Mononuclear cell (primary cell): ENCODE measurements around the gene PLEKHD1. TPM values are rescaled to one million over a fixed set of nuclear protein-coding genes. Genes with fewer than 3 reads are reported as not detected.

ENCODE experiments used
- H3K27me3 ChIP-seq: 2 replicates; pipeline ENCODE4 v1.6.0; 2011; ENCODE audit warnings: low read length, control low read depth; ENCODE audit not compliant: insufficient read depth
- H3K4me1 ChIP-seq: 2 replicates; pipeline ENCODE4 v1.5.1; 2011; ENCODE audit warnings: mild to moderate bottlenecking, low read length, control low read depth; ENCODE audit not compliant: insufficient read depth
- H3K4me3 ChIP-seq: 2 replicates; pipeline ENCODE4 v1.5.1; 2011; ENCODE audit warnings: mild to moderate bottlenecking, low read length, moderate library complexity
- H3K9me3 ChIP-seq: 2 replicates; pipeline ENCODE4 v1.5.1; 2011; ENCODE audit warnings: low read depth, mild to moderate bottlenecking, control low read depth, low read length
- total RNA-seq: library from RNA; depleted of rRNA; stranded (reverse); fragments of >200 nt; gene quantifications from one replicate; pipeline ENCODE4 v1.2.3, GENCODE V29; 2012

Gene PLEKHD1
- total RNA-seq, 1 donor, result 0.31 TPM

- Histone ChIP-seq H3K27me3 (peaks cover 4% of the 10 kb centered on the region), H3K4me1 (peaks cover 35% of the 10 kb centered on the region), H3K9me3 (no peaks in the 10 kb centered on the region), H3K4me3 (no peak overlapping the region)
Measured at GRCh38 chr14:69539631-69540410, 55.3 kb downstream of the PLEKHD1 start.

DNA sequence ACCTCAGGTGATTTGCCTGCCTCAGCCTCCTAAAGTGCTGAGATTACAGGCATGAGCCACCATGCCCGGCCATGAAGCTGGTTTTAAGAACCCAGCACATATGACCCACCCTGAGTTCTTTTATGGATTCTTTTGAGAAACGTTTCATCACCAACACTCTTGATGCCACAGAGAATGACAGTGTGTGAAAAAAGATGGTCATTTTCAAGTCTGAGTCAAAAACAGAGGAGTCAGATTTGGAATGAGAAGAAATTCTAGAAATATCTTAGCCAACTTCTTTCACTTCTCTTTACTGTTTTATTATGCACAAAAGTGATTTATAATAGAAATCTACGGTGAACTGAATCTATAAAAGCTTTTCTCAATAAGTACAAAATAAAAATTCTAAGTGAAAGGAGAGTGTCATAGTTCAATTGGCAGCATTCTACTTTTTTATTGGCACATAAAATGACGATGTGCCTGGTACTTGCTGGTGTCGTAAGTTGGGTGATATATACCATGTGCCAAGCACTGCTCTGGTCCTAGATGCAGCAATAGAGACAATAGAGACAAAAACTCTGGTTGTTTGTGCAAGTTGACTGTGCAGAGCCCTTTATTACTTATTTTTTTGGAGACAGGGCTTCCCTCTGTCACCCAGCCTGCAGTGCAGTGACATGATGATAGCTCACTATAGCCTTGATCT, 56.3 kb downstream of the PLEKHD1 start:
- Histone ChIP-seq H3K27me3 (peaks cover 4% of the 10 kb centered on the region), H3K4me1 (peaks cover 35% of the 10 kb centered on the region), H3K9me3 (no peaks in the 10 kb centered on the region), H3K4me3 (no peak overlapping the region)

DNA sequence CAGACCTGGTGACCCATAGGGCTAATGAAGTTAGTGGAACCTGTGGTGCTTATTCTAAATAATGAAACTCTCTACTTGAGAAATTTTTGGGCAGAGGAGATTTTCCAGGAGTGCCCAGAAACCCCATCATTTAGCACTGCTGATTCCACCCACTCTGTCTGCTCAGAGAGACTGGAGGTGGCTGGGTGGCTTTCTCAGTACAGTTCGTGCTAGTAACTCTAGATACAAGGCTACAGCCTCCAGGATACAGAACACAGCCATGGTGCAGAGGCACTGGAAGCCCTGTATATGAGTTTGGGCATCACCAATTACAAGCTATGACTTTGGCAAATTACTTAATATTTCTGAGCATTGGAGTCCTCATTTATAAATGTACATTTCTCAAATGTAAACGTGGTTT, 57.8 kb downstream of the PLEKHD1 start:
- Histone ChIP-seq H3K4me1 (peaks cover 33% of the 10 kb centered on the region), H3K27me3 (peaks cover 4% of the 10 kb centered on the region), H3K4me3 (no peak overlapping the region), H3K9me3 (no peaks in the 10 kb centered on the region)

- Histone ChIP-seq H3K9me3 (no peaks in the 10 kb centered on the region), H3K4me3 (no peak overlapping the region), H3K27me3 (peaks cover 9% of the 10 kb centered on the region), H3K4me1 (peaks cover 29% of the 10 kb centered on the region)
Measured at GRCh38 chr14:69543341-69544115, 59.0 kb downstream of the PLEKHD1 start.

- peaks cover 17% of the 10 kb centered on the region for H3K4me1 ChIP-seq
- no peak overlapping the region for H3K4me3 ChIP-seq
- H3K27me3 ChIP-seq, result peaks cover 14% of the 10 kb centered on the region
- no peaks in the 10 kb centered on the region for H3K9me3 ChIP-seq
Measured at GRCh38 chr14:69547701-69548348, 63.3 kb downstream of the PLEKHD1 start.

GRCh38 chr14:69548566-69548965, 64.0 kb downstream of the PLEKHD1 start:
- no peak overlapping the region for H3K4me3 ChIP-seq
- H3K27me3 ChIP-seq, result peaks cover 14% of the 10 kb centered on the region
- H3K4me1 ChIP-seq, result peaks cover 10% of the 10 kb centered on the region
- H3K9me3 ChIP-seq, result no peaks in the 10 kb centered on the region

DNA sequence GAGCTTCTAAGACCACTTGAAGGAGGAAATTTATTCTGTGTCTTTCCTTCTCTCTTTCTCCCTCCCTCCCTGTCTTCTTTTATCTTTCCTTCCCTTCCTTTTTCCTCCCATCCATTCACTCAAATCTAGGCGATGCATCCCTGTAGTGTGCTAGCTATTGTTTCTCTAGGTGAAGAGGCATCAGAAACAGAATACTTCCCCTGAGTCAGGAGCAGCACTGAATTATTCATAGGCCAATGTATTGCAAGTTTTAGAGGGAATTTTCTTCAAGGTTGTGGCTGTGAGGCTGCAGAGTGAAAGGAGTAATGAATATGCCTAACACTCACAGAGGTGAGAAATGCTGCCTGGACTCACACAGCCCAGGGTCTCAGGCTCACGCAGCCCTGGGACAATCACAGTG, 67.0 kb downstream of the PLEKHD1 start:
- Histone ChIP-seq H3K9me3 (no peaks in the 10 kb centered on the region), H3K4me1 (no peaks in the 10 kb centered on the region), H3K4me3 (no peak overlapping the region), H3K27me3 (peaks cover 14% of the 10 kb centered on the region)

- H3K27me3 ChIP-seq, result peaks cover 7% of the 10 kb centered on the region
- no peak overlapping the region for H3K4me3 ChIP-seq
- no peaks in the 10 kb centered on the region for H3K4me1 ChIP-seq
- H3K9me3 ChIP-seq, result no peaks in the 10 kb centered on the region
Measured at GRCh38 chr14:69553252-69553651, 68.7 kb downstream of the PLEKHD1 start.

DNA sequence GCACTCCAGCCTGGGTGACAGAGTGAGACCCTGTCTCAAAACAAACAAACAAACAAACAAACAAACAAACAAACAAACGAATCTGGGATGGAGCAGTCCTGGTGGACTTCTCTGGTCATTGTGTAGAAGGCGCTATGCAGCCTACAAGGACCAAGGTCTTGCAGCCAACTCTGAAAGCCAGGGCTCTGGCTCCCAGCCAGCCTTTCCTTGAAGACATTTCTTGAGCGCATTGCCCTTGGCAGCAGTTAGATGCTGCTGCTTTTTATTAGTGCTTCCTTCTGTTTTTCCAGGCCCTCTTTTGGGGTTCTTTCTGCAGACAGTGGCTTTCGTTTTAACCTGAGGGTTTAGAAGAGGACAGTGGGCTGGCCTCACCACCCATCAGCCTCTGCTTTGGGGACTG, 70.0 kb downstream of the PLEKHD1 start:
- H3K4me3 ChIP-seq, result no peak overlapping the region
- H3K9me3 ChIP-seq, result no peaks in the 10 kb centered on the region

DNA sequence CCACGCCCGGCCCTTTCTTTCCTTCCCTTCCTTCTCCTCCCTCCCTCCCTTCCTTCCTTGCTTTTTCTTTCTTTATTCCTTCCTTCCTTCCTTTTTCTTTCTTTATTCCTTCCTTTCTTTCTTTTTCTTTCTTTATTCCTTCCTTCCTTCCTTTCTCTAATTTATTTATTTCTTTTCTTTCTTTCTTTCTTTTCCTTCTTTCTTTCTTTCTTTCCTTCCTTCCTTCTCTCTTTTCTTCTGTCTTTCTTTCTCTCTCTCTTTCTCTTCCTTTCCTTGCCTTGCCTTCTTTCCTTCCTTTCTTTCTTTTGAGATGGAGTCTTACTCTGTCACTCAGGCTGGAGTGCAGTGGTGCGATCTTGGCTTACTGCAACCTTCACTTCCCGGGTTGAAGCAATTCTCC, 74.2 kb downstream of the PLEKHD1 start:
- no peaks in the 10 kb centered on the region for H3K4me1 ChIP-seq

More for the DNA sequence above, 70.0 kb downstream of the PLEKHD1 start:
- Histone ChIP-seq H3K27me3 (peaks cover 2% of the 10 kb centered on the region), H3K4me1 (no peaks in the 10 kb centered on the region)

DNA sequence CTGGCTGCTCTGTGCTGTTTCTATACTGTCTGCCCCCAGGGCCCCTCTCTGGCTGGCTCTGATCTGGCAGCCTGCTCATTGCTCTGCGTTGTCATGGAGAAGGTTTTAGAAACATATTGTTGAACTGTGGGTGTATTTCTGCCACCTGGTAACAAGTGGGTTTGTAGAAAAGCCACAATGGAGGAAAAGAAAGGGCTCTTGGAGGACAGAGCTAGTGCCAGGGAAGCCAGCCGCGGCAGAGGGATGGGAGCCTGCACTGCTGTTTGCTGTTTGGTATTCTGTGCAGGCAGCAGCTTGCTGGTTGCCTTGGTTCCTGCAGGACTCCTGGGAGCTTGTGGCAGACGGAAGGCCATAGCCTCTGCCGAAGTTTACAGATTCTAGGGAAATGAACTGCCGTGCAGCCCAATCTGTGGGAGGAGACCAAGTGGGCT, 75.1 kb downstream of the PLEKHD1 start:
- Histone ChIP-seq H3K4me3 (no peak overlapping the region), H3K9me3 (no peaks in the 10 kb centered on the region), H3K27me3 (peaks cover 24% of the 10 kb centered on the region), H3K4me1 (no peaks in the 10 kb centered on the region)

More for the DNA sequence above, 74.2 kb downstream of the PLEKHD1 start:
- Histone ChIP-seq H3K27me3 (peaks cover 15% of the 10 kb centered on the region), H3K4me3 (no peak overlapping the region), H3K9me3 (no peaks in the 10 kb centered on the region)

DNA sequence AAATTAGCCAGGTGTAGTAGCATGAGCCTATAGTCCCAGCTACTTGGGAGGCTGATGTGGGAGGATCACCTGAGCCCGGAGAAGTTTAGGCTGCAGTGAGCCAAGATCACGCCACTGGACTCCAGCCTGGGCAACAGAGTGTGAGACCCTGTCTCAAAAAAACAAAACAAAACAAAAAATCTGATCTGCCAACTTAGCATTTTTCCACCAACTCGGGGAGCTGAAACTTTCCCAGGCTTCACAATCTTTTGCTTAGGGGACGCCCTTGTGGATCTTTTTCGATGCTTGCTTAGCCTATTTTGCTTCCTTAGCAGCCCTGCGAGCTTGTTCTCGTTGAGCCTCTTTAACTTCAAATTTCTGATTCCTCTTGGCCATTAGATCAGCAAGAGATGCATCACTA, 76.3 kb downstream of the PLEKHD1 start:
- H3K27me3 ChIP-seq, result peaks cover 26% of the 10 kb centered on the region
- H3K4me3 ChIP-seq, result no peak overlapping the region
- no peaks in the 10 kb centered on the region for H3K9me3 ChIP-seq
- H3K4me1 ChIP-seq, result no peaks in the 10 kb centered on the region

DNA sequence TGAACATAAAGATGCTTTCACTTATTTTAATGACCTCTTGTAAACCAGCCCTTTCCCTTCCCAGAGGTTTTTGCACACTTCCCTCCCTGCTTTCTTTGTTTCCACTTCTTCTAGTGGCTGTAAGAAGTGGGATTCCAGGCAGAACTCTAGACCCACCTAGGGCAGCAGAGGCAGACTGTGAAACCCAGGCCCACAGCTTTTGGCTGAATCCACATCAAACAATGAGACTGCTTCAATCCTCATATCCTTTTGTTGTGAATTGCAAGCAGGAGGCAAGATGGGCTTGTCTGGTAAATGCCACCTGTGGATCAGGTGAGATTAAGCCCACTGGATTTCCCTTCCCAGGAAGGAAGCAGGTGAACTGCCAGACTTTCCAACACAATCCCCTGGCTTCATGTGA, 77.4 kb downstream of the PLEKHD1 start:
- no peaks in the 10 kb centered on the region for H3K9me3 ChIP-seq
- no peak overlapping the region for H3K4me3 ChIP-seq
- H3K27me3 ChIP-seq, result peaks cover 30% of the 10 kb centered on the region
- H3K4me1 ChIP-seq, result no peaks in the 10 kb centered on the region

DNA sequence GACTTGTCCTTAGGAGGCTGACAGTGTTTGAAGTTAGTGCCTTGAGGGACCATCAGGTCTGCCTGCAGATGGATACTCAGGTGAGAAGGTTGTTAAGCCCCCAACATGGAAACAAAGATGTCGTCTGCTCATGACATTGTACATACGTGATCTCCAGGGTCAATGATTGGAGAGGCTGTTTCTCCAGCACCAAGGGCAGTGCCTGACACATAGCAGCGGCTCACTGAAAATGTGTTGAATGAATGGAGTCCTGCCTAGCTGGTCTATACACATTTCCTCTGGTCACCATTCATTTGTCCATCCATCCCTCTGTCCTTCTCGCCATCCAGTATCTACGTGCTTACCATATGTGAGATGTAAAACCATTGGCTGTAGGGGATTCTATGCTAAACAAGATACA, 83.0 kb downstream of the PLEKHD1 start:
- peaks cover 9% of the 10 kb centered on the region for H3K4me1 ChIP-seq
- peaks cover 68% of the 10 kb centered on the region for H3K27me3 ChIP-seq
- no peak overlapping the region for H3K4me3 ChIP-seq
- H3K9me3 ChIP-seq, result no peaks in the 10 kb centered on the region

GRCh38 chr14:69569859-69570258, 85.3 kb downstream of the PLEKHD1 start:
- H3K4me1 ChIP-seq, result peaks cover 28% of the 10 kb centered on the region
- peaks cover 74% of the 10 kb centered on the region for H3K27me3 ChIP-seq
- no peaks in the 10 kb centered on the region for H3K9me3 ChIP-seq
- H3K4me3 ChIP-seq, result no peak overlapping the region
